ENCODE results near the gene SLC27A6. TPM values are rescaled to one million over a fixed set of nuclear protein-coding genes. Genes with fewer than 3 reads are reported as not detected.

The SLC27A6 gene
- total RNA-seq, 4 donors from 2014 or later: 0.67 to 80.1 (median 33.4) TPM

DNA sequence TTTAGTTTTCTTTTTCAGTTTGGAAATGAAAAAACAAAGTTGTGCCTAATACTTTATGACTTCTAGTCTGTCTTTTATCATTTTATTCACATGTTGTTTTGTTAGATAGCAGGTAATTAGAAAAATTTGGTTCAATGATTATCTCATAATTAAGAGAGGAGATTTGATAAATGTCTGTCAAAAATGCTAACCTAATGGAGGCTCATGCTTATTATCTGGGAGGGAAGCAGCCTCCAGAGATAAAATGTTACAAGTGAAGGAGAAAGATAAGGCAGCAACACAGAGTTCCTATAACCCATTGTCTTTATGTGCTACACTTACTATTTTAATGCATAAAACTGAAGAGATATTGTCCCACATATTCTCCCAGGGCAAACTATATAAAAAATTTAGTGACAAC is 53.5 kb downstream of the SLC27A6 start:
- TF ChIP-seq CTCF (IDR thresholded peaks at IDR 0.05) (no peak), POLR2A (IDR thresholded peaks at IDR 0.05) (no peak), EP300 (IDR thresholded peaks at IDR 0.05) (no peak), POLR2AphosphoS5 (IDR thresholded peaks at IDR 0.05) (no peak)
- peak overlapping the region in 1 of 4 donors; percentile 18 for H3K27ac ChIP-seq
- no peaks in the 10 kb centered on the region for H3K36me3 ChIP-seq
- H3K4me1 ChIP-seq: peaks cover 0 to 20% (median 0%) of the 10 kb centered on the region in 3 donors
- no peak for ATAC-seq
- no peaks in the 10 kb centered on the region for H3K9me3 ChIP-seq
- H3K27me3 ChIP-seq: no peaks in the 10 kb centered on the region
- no peak overlapping the region for H3K4me3 ChIP-seq

DNA sequence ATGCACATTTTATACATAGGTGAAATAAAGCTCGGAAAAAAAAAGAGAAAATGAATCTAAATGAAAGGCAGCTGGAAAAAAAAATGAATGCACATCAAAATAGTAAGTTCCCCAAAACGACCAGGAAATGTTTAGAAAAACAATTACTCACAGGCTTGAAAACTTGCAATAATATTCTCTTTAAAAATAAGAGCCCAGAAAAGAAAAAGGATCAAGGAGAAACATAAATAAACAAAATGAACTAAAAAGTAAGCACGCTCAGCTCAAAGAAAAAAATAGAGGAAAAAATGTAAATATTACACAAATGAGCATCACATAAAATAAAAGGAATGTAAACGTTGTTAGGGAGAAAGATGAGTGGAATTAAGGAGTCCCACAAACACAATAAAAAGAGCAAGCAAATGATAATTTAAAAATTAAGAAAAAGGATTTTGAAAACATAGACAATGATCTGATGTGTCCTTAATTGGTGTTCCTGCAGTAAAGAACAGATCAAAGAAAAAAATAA is 54.2 kb downstream of the SLC27A6 start:
- WGBS, 2 donors (ENCODE audit: low coverage in 1 of 2): 14 to 25% methylated on average over 4 of the region's 4 CpGs
- H3K27ac ChIP-seq: peak overlapping the region in 1 of 4 donors; percentile 18
- H3K4me3 ChIP-seq: no peak overlapping the region
- no peaks in the 10 kb centered on the region for H3K36me3 ChIP-seq
- H3K9me3 ChIP-seq: no peaks in the 10 kb centered on the region
- H3K27me3 ChIP-seq: no peaks in the 10 kb centered on the region
- H3K4me1 ChIP-seq: peaks cover 0 to 20% (median 0%) of the 10 kb centered on the region in 3 donors
- ATAC-seq: no peak
- TF ChIP-seq POLR2AphosphoS5 (IDR thresholded peaks at IDR 0.05) (no peak), CTCF (IDR thresholded peaks at IDR 0.05) (no peak), EP300 (IDR thresholded peaks at IDR 0.05) (no peak), POLR2A (IDR thresholded peaks at IDR 0.05) (no peak)

GRCh38 chr5:129020683-129021082 is 55.4 kb downstream of the SLC27A6 start:
- Histone ChIP-seq H3K27me3 (no peaks in the 10 kb centered on the region), H3K27ac (peak overlapping the region in 1 of 4 donors; percentile 34), H3K4me3 (no peak overlapping the region), H3K36me3 (no peaks in the 10 kb centered on the region), H3K4me1 (peaks cover 0 to 20% (median 0%) of the 10 kb centered on the region in 3 donors), H3K9me3 (no peaks in the 10 kb centered on the region)
- 100% methylated on average over 1 to 4 of the region's 4 CpGs for WGBS, 2 donors (ENCODE audit: low coverage in 1 of 2)
- ATAC-seq: no peak
- no peak for TF ChIP-seq CTCF (IDR thresholded peaks at IDR 0.05)
- TF ChIP-seq EP300 (IDR thresholded peaks at IDR 0.05): no peak
- TF ChIP-seq POLR2AphosphoS5 (IDR thresholded peaks at IDR 0.05): no peak
- TF ChIP-seq POLR2A (IDR thresholded peaks at IDR 0.05): no peak

- H3K36me3 ChIP-seq: no peaks in the 10 kb centered on the region
- no peak overlapping the region for H3K27ac ChIP-seq
- H3K4me1 ChIP-seq: peaks cover 0 to 20% (median 0%) of the 10 kb centered on the region in 3 donors
- no peaks in the 10 kb centered on the region for H3K27me3 ChIP-seq
- no peaks in the 10 kb centered on the region for H3K9me3 ChIP-seq
- TF ChIP-seq CTCF (IDR thresholded peaks at IDR 0.05): no peak
- TF ChIP-seq EP300 (IDR thresholded peaks at IDR 0.05): no peak
- no peak for TF ChIP-seq POLR2AphosphoS5 (IDR thresholded peaks at IDR 0.05)
- no peak for TF ChIP-seq POLR2A (IDR thresholded peaks at IDR 0.05)
- 48 to 81% methylated on average over 2 of the region's 2 CpGs for WGBS, 2 donors (ENCODE audit: low coverage in 1 of 2)
- no peak for ATAC-seq
- H3K4me3 ChIP-seq: no peak overlapping the region
These were observed 56.5 kb downstream of the SLC27A6 start for GRCh38 chr5:129021744-129022143.

DNA sequence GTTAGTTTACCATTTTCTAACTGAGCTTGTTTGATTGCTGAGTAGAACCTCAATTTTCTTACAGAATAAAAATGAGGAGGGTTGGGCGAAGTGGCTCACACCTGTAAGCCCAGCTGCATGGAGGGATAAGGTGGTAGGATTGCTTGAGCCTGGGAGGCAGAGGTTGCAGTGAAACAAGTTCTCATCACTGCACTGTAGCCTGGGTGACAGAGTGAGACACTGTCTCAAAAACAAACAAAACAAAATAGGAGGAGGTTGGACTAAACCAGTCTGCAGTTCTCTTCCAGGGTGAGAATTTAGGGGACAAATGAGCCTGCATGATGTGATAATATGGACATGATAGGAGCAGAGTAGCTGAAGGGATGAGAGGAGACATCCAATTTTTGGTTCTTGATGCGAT is 57.3 kb downstream of the SLC27A6 start:
- H3K27me3 ChIP-seq: no peaks in the 10 kb centered on the region
- no peak overlapping the region for H3K4me3 ChIP-seq
- H3K9me3 ChIP-seq: no peaks in the 10 kb centered on the region
- TF ChIP-seq POLR2A (IDR thresholded peaks at IDR 0.05) (no peak), CTCF (IDR thresholded peaks at IDR 0.05) (no peak), POLR2AphosphoS5 (IDR thresholded peaks at IDR 0.05) (no peak), EP300 (IDR thresholded peaks at IDR 0.05) (no peak)
- H3K36me3 ChIP-seq: no peaks in the 10 kb centered on the region
- peaks cover 0 to 20% (median 0%) of the 10 kb centered on the region in 3 donors for H3K4me1 ChIP-seq
- 43 to 87% methylated on average over 1 to 2 of the region's 2 CpGs for WGBS, 2 donors (ENCODE audit: low coverage in 1 of 2)
- no peak for ATAC-seq
- no peak overlapping the region for H3K27ac ChIP-seq

Data from gastroesophageal sphincter (tissue), 4 donors.